ENCODE results near the gene MBD3L2B. TPM values are rescaled to one million over a fixed set of nuclear protein-coding genes. Genes with fewer than 3 reads are reported as not detected.

Gene MBD3L2B
- total RNA-seq, 1 donor from 2014 or later: not detected

Other genes starting within 250 kb of the MBD3L2B start
- 12.7 TPM for gene VAV1, start 248.7 kb downstream of the MBD3L2B start, total RNA-seq
- gene ADGRE1, start 133.9 kb downstream of the MBD3L2B start, total RNA-seq: 0.46 TPM
- not detected for gene MBD3L5, start 9.1 kb upstream of the MBD3L2B start, total RNA-seq
- not detected for gene MBD3L4, start 18.7 kb upstream of the MBD3L2B start, total RNA-seq
- not detected for gene MBD3L2, start 27.9 kb upstream of the MBD3L2B start, total RNA-seq
- not detected for gene MBD3L3, start 37.2 kb upstream of the MBD3L2B start, total RNA-seq
- gene ZNF557, start 48.3 kb upstream of the MBD3L2B start, total RNA-seq: 11.1 TPM